ENCODE measurements around the gene TJP1.

The TJP1 gene

DNA sequence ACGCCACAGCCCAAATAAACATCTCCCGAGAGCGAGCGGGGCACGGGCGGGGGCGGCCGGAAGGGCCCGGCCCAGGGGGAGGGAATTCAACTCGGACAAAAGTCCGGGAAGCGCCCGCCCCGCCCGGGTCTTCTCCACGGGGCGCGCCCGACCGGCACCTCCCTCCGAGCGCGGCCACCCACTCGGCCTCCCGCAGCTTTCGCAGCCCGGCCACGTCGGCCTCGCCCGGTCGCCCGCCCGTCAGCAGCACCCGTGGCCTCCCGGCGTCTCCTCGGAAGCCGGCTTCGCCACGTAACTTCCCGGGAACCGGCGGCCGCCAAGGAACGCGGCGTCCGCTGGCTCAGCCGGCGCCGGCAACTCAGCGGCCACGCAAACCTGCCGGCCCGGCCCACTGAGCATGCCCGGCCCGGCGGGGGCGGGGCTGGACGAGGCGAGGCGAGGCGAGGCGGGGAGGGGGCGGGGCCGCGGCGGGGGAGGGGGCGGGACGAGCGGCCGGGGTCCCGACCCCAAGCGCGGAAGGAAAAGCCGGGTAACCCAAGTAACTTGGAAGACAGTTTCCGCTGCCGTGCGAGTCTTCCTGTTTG is at the start of gene TJP1:
TSS of gene TJP1 (minus strand) at position 369 of the 584 bp plus-strand sequence. CDS start 440 bp downstream, outside the sequence.
- no peak for DNase-seq (ENCODE audit: low read depth in 2 of 2, low spot score in 1 of 2)

DNA sequence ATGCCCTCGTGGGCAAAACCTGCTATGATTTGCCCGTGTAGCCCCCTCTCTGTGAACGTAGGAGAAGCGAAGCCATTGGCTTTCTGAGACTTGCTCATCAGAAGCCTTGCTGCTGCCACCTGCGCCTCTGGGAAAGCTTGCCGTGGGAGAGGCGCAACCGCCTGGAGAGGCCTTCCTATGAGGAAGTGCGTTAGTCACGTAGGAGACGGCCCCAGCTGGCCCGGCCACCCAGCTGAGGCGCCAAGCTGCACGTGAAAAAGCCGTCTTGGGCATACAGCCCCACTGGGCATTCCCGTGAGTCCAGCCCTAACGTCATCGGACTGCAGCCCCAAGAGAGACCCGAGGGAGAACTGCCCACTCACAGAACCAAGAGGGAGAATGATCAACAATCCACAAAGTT is 49.1 kb upstream of the TJP1 start:
- DNase-seq (ENCODE audit: low read depth in 2 of 2, low spot score in 1 of 2), result no peak

DNA sequence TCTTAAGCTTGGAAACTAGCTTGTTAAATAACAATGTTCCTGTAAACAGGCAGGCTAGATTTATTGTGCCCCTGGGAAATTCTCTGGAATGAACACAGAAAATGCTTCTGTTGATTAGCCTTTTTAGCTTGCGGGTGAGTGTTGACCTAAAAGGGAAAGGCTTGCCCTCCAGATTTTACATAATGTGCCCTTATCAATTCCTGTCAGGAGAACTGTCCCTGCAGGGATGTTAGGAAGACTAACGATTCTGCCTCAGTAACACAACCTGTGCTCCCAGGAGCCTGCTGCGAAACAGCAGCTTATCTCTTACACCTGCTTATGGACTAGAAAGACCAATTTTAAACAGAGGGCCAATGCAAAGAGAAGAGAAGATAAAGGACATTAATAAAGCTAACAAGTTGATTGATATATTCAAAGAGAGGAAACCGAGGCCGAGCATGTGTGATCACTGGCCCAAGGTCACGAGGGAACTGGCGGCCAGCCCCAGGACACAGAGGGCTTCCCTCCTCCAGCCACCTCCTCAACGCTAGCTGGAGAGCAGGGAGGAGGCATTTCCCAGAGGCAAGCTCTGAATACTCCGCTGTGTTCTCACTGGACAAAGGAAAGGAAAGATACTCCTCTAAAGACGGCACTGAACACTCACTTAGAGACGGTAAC is 48.4 kb upstream of the TJP1 start:
- no peak for DNase-seq (ENCODE audit: low read depth in 2 of 2, low spot score in 1 of 2)

DNA sequence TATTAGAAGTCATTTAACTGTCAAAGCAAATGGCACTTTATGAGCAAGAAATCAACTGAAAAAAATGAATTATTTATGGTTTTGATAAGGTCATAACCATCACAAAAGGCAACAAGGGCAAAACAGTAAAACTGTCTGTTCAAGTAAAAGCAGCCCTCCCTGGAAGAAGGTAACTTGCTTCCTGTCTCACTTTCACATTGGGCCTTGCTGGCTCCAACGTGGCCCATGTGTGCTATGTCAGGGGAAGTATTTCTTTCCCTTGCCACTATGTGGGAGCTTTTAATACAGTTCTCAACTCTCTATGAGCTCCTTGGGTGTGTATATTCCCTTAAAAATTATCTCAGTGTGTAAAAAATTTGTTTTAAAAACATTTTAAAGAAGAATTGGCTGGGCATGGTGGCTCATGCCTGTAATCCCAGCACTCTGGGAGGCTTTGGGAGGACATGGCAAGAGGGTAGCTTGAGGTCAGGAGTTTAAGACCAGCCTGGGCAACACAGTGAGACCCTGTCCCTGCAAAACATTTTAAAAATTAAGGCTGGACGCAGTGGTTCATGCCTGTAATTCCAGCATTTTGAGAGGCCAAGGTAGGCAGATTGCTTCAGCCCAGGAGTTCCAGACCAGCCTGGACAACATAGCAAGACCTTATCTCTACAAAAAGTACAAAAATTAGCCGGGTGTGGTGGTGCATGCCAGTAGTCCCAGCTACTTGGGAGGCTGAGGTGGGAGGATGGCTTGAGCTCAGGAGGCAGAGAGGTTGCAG is 45.2 kb upstream of the TJP1 start:
- DNase-seq (ENCODE audit: low read depth in 2 of 2, low spot score in 1 of 2), result no peak

DNA sequence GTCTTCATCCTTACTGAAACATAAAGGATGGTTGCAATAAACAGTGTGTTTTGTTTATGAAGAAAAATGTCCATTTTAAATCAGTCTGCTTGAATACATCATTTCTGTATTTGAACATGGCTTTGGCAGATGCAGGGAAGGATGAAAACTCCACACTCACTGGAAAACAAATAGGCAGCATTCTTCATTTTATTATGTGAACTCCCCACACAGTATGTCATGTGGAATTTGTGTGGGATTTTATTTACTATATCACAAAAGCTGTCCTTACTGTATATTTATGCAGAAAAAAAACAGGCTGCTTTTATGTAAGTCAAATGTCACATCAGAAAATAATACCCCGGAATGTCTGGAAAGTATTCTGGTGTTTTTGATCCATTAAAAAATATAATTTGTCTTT is 44.1 kb upstream of the TJP1 start:
- no peak for DNase-seq (ENCODE audit: low read depth in 2 of 2, low spot score in 1 of 2)

DNA sequence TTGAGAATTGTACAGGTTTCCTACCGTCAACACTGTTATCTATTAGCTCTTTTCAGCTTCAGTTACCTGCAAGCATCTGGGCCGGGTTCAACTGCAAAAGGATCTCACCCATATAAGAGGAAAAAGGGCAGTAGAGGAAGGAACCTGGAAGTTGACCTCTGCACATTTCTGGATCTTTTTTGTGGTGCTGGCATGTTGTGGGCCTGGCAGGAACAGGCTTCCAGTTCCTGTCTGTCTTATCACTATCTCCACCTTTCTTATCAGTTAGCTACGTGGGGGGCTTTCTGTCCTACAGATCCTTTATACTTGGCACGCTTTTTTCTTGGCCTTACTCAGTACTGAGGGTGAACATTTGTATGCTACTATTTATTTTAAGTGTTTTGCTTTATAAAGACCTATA is 42.2 kb upstream of the TJP1 start:
- DNase-seq (ENCODE audit: low read depth in 2 of 2, low spot score in 1 of 2), result no peak

DNA sequence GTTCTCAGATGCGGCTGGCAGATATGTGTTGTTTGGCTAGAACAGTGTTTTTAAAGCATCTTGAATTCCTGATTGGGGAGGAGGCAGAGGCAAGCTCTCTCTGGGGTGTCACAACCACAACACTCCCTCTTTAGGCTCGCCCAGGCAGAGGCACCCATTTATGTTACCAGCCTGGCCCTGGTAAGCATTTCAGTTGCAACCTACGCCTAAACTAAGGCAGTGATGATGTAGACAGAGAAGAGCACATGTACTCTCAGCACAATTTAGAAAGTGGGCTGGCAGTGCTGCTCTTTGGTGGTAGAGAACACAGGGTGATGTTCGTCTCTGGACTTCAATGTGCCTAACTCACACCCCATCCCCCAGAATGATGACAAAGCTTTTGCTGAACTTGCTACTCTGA is 41.2 kb upstream of the TJP1 start:
- DNase-seq (ENCODE audit: low read depth in 2 of 2, low spot score in 1 of 2), result no peak

DNA sequence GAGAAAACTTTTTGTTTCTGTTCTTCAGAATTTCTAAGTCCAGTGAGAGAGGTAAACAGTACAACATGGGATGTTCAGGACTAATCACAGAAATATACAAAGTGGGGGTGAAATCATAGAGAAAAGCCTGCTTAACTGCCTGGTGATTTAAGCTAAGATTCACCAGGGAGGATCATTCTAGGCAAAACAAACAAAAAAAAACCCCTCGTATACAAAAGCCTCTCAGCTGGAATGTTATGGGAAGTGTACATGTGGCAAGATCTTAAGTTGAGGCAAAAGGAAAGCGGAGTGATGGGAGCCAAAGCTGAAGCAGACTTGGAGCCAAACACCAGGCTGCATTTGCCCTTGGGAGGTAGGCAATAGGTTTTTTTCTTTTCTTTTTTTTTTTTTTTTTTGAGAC is 40.0 kb upstream of the TJP1 start:
- no peak for DNase-seq (ENCODE audit: low read depth in 2 of 2, low spot score in 1 of 2)

DNA sequence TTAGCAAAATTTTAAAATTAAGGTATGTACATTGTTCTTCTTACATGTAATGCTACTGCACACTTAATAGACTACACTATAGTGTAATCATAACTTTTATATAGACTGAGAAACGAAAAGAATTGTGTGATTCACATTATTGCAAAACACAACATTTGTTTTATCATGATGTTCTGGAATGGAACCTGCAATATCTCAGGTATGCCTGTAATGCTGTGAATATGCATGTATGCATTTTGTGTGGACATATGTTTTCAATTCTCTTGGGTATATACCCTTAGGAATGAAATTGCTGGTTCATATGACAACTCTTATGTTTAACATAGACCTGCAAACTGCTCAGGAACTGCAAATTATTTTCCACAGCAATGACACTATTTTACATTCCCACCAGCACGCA is 38.6 kb upstream of the TJP1 start:
- DNase-seq (ENCODE audit: low read depth in 2 of 2, low spot score in 1 of 2), result no peak

DNA sequence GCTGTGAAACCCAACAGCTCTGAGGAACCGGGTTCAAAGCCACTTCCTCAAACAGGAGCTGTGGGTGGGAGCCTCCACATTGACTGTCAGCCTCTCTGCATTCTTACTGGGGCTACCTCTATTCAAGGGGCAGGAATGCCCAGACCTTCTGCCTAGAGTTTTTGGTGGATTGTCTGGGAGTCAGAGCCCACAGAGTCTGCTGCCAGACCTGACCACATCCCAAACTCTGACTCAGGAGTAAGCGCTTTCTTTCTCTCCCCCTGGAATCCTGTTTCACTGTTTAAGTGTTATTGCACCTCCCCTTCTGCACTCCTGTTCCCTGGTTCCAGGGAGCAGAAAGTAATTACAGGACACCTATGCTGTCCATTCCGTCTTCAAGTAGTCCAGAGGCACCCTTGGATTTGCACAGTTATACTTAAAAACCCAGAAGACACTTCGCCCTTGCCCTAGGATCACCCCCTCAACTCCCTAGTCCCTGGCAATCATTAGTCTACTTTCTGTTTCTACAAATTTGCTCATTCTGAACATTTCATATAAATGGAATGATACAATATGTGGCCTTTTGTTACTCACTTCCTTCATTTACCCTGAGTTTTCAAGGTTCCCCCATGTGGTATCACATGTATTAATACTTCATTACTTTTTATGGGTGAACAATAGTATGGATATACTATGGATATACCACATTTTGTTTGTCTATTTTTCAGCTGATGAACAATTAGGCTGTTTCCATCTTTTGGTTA is 37.9 kb upstream of the TJP1 start:
- no peak for DNase-seq (ENCODE audit: low read depth in 2 of 2, low spot score in 1 of 2)

DNA sequence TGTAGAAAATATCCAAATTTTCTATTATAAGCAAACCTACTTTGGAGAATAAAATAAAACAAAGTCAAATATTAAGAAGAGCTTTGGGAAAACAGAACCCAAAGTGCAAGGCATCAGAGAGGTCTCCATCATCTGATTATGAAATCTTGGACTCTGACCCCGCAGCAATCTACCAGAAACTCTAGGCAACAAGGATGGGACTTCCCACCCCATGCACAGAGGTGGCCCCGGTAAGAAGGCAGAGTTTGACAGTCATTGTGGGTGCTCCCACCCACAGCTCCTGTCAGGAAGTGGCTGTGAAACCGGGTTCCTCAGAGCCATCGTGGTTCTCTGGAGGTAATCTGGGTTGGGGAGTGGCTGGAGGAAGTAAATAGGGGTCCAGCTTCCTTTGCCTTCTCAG is 37.0 kb upstream of the TJP1 start:
- no peak for DNase-seq (ENCODE audit: low read depth in 2 of 2, low spot score in 1 of 2)

DNA sequence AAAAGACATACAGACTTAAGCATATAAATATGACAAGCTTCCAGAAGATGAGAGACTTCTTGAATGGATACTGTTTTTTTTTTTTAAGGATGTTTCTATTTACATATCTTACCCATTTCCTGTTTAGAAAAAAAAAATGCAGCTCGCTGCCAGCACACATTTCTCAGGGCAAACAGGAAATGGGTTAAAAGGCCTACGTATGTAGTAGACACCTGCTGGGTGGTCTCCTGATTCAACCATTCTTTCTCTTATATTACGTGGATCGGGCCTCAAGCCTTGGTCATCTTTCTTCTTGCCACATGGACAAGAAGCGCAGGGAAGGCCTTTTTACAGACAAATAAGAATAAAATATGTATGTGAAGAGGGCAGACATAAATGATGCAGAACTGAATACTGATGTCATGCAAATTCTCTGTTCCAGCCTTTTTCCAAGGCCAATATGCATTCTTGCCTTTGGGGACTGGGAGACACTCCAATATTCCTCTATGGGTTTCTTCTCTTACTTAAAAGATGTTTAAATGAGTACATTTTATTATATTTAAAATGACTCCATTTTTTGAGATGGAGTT is 35.0 kb upstream of the TJP1 start:
- no peak for DNase-seq (ENCODE audit: low read depth in 2 of 2, low spot score in 1 of 2)

DNA sequence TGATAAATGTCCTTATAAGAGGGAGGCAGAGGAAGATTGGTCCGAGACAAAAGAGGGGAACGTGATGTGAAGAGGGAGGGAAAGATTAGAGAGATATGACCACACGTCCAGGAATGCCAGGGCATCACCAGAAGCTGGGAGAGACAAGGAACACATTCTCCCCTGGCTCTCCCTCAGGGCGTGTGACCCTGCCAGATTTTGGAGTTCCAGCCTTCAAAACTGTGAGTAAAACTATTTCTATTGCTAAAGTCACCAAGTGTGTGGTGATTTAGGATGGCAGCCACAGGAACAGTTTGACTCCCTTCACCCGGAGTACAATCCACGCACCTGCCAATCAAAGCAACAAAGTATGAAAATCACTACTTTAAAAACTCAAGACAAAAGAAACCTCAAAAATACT is 32.1 kb upstream of the TJP1 start:
- DNase-seq (ENCODE audit: low read depth in 2 of 2, low spot score in 1 of 2), result no peak

DNA sequence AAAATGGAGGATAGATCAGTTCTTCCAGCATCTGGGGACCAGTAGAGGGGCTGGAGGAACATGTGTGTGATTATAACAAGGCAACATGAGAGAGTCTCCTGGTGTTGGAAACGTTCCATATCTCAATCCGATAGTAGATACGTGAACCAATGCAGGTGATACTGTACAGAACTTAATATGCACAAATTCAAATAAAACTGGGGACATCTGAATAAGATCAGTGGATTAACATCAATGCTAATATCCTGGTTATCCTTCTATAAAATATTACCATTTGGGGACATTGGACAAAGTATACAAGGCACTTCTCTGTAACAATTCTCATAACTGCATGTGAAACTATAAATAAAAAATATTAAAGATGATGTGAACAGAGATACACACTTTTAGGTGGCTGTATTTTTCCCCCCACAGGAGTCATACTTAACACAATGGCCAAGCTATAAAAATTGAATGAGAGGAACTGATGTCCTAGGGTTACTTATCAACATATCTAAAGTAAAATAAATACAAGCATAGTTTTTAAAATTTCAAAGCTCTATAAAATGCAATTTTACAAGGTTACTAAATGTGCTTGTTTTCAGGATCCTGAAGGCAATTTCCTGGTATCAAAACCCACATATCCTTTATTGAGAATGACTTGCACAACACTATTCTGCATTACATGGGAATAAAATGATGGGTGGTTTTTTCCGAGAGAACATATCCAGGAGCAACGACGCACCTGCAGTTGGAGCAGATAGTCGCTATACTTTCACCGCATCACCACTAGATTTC is 31.1 kb upstream of the TJP1 start:
- DNase-seq (ENCODE audit: low read depth in 2 of 2, low spot score in 1 of 2), result no peak

DNA sequence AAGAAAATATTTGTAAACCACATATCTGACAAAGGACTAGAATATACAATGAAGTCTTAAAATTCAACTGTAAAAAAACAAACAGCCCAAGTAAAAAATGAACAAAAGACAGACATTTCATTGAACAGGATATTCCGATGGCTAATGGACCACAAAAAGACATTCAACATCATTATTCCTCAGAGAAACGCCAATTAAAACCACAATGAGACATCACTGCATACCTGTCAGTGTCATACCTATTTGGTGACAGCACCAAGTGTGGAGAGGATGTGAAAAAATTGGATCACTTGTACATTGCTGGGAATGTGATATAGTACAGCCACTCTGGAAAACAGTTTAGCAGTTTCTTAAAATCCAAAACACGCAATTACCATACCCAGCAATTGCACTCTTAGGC is 29.9 kb upstream of the TJP1 start:
- DNase-seq (ENCODE audit: low read depth in 2 of 2, low spot score in 1 of 2), result no peak

DNA sequence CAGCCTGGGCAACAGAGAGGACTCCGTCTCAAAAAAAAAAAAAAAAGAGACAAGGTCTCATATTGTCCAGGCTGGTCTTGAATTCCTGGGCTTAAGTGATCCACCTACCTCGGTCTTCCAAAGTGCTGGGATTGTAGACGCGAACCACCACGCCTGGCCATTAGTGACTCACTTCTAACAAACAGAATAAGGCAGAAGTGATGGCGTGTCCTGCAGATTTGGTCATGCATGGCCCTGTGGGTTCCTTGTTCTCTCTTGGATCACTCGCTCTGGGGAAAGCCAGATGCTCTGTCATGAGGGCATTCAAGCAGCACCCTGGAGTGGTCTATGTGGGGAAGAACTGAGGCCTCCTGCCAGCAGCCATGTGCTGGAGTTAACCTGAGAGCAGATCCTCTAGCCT is 27.4 kb upstream of the TJP1 start:
- no peak for DNase-seq (ENCODE audit: low read depth in 2 of 2, low spot score in 1 of 2)

DNA sequence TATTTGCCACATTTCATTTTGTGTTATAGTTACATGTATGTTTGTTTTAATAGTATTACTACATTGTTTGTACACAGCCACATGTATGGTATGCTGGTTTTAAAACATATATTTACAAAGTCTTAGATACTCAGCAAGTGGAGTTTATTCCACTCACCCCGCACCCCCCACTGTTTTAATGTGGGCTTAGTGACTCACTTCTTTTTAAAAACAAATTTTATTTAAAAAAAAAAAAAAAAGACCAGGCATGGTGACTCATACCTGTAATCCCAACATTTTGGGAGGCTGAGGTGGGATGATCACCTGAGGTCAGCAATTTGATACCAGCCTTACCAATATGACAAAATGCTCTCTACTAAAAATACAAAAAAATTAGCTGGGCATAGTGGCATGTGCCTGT is 26.9 kb upstream of the TJP1 start:
- no peak for DNase-seq (ENCODE audit: low read depth in 2 of 2, low spot score in 1 of 2)

DNA sequence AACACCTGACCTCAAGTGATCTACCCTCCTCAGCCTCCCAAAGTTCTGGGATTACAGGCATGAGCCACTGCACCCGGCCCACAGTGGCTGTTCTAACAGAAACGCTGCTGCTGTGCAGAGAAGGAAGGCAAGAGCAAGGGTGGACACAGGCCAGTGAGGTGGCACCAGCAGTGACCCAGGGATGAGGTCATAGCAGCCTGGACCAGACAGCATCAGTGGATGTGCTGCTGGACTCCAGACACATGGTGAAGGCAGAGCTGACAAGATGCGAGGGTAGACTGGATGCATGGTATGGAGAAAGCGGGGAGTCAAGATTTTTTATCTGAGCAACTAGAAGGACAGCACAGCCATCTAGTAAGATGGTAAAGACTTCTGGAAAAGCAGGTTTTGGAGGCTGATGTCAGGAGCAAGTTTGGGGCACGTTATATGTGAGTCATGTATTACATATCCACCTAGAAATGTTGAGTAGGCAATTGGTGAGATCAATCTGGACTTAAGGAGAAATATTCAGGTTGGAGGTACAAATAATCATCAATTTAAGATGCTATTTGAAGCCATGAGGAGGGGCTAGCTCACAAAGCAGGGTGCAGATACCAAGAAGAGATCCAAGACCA is 22.1 kb upstream of the TJP1 start:
- no peak for DNase-seq (ENCODE audit: low read depth in 2 of 2, low spot score in 1 of 2)

DNA sequence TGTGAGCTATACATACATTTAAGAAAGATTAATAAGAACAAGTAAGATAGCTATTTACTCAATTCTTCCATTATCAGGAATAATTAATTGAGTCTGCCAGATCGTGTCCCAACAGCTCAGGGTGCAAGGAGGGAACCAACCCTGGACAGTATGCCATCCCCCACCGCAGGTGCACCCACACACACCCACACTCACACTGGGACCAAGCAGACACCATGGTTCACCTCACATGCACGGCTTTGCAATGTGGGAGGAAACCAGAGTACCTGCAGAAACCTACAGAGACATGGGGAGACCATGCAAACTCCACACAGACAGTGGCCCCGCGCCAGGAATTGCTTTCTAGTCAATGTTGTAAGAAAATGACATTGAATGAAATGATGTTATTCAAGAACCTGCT is 20.0 kb upstream of the TJP1 start:
- no peak for DNase-seq (ENCODE audit: low read depth in 2 of 2, low spot score in 1 of 2)

DNA sequence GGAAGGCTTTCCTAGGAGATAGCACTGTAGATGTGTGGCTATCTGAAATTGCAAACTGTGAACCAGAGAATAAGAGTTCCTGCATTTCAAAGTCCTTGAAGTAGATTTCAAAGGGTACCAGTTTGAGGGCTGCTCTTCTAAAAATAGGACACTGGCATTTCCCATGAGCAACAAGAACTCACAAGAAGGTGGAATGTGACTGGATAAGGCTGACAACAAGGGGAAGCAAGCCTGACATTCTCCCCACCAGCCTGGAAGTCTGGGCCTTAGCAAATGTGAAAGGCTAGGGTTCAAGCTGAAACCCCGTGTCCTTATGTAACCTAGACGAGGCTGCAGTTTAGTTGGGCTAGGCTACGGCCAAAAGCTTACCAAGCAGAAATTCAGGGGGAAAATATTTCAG is 18.7 kb upstream of the TJP1 start:
- DNase-seq (ENCODE audit: low read depth in 2 of 2, low spot score in 1 of 2), result no peak
